Vagina (tissue), 2 donors: ENCODE measurements around the gene CELA1.

Source experiments
- POLR2A ChIP-seq, 2 donors: fragments of 450-650 bp; IDR thresholded peaks; one replicate each; pipeline ENCODE4 v1.6.1; 2017; ENCODE audit warnings: antibody characterized with exemption in 2 of 2, mild to moderate bottlenecking in 2 of 2, moderate library complexity in 2 of 2
- POLR2AphosphoS5 ChIP-seq, 2 donors: sonication (generic); formaldehyde crosslinking; IDR thresholded peaks; one replicate each; pipeline ENCODE4 v1.9.0; 2017; ENCODE audit warnings: antibody characterized with exemption in 2 of 2, mild to moderate bottlenecking in 2 of 2, low read depth in 1 of 2; ENCODE audit not compliant: insufficient read depth in 1 of 2
- TF ChIP-seq, protein P1 (sequence below), 3 experiments: fragments of 450-650 bp in 2 of 3; fragments of 200-600 bp in 1 of 3; sonication (generic) in 1 of 3; IDR thresholded peaks; one replicate each; pipeline ENCODE4 v1.5.1; 2017 to 2019; ENCODE audit warnings: antibody characterized with exemption in 3 of 3, mild to moderate bottlenecking in 2 of 3, moderate library complexity in 2 of 3

DNA sequence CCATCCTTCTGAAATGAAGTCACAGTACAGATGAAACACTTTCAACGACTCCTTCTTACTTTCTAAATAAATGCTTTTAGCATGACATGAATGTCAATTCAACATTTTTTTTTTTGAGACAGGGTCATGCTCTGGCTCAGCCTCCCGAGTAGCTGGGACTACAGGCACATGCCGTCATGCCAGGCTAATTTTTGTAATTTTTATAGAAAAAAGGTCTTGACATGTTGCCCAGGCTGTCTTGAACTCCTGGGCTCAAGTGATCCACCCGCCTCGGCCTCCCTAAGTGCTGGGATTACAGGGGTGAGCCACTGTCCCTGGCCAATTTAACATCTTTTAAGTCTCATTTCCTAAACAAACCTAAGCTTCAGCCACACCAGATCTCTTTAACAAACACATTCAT lies 28.4 kb upstream of the CELA1 start:
- TF ChIP-seq POLR2AphosphoS5 (IDR thresholded peaks at IDR 0.05; ENCODE audit: insufficient read depth in 1 of 2, low read depth in 1 of 2) (no peak), POLR2A (IDR thresholded peaks at IDR 0.05) (no peak)
- TF ChIP-seq, protein P1, sequence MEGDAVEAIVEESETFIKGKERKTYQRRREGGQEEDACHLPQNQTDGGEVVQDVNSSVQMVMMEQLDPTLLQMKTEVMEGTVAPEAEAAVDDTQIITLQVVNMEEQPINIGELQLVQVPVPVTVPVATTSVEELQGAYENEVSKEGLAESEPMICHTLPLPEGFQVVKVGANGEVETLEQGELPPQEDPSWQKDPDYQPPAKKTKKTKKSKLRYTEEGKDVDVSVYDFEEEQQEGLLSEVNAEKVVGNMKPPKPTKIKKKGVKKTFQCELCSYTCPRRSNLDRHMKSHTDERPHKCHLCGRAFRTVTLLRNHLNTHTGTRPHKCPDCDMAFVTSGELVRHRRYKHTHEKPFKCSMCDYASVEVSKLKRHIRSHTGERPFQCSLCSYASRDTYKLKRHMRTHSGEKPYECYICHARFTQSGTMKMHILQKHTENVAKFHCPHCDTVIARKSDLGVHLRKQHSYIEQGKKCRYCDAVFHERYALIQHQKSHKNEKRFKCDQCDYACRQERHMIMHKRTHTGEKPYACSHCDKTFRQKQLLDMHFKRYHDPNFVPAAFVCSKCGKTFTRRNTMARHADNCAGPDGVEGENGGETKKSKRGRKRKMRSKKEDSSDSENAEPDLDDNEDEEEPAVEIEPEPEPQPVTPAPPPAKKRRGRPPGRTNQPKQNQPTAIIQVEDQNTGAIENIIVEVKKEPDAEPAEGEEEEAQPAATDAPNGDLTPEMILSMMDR (IDR thresholded peaks at IDR 0.05), result no peak
